ENCODE data around the gene NCBP2.

DNA sequence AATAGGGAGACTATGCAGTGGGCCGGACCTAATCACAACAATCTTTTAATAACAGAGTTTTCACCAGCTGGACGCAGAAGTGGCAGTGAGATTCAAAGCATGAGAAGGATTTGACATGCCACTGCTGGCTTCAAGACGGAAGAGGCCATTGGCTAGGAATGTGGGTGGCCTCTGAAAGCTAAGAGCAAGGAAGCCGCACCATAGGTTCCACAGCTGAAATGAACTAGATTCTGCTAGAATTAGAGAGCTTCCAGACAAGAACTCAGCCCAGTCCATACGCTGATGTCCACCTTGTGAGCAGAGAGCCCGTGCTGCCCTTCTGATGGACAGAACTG lies 6.9 kb upstream of the NCBP2 start:
- TF ChIP-seq CTCF (conservative IDR thresholded peaks at IDR 0.05; ENCODE audit: low read depth in 2 of 2) = no peak
- TF ChIP-seq EZH2phosphoT487 (IDR thresholded peaks at IDR 0.05; ENCODE audit: unreplicated experiment) = no peak
- no peak for TF ChIP-seq POLR2AphosphoS5 (IDR thresholded peaks at IDR 0.05; ENCODE audit: low read depth)
- no peak for TF ChIP-seq CREB1 (CRISPR knock-in tag; IDR thresholded peaks at IDR 0.05; ENCODE audit: low read depth)
- TF ChIP-seq EZH2 (IDR thresholded peaks at IDR 0.05; ENCODE audit: low read depth, unreplicated experiment) = no peak
- no peak for TF ChIP-seq ZNF114 (CRISPR knock-in tag; IDR thresholded peaks at IDR 0.05)
- TF ChIP-seq REST (IDR thresholded peaks at IDR 0.05; ENCODE audit: unreplicated experiment) = no peak
- TF ChIP-seq JUNB (IDR thresholded peaks at IDR 0.05; ENCODE audit: unreplicated experiment) = no peak
- no peak for TF ChIP-seq NANOG (IDR thresholded peaks at IDR 0.05; ENCODE audit: borderline replicate concordance)
- TF ChIP-seq, protein P1, sequence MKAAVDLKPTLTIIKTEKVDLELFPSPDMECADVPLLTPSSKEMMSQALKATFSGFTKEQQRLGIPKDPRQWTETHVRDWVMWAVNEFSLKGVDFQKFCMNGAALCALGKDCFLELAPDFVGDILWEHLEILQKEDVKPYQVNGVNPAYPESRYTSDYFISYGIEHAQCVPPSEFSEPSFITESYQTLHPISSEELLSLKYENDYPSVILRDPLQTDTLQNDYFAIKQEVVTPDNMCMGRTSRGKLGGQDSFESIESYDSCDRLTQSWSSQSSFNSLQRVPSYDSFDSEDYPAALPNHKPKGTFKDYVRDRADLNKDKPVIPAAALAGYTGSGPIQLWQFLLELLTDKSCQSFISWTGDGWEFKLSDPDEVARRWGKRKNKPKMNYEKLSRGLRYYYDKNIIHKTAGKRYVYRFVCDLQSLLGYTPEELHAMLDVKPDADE (IDR thresholded peaks at IDR 0.05) = no peak
- TF ChIP-seq, protein P2, sequence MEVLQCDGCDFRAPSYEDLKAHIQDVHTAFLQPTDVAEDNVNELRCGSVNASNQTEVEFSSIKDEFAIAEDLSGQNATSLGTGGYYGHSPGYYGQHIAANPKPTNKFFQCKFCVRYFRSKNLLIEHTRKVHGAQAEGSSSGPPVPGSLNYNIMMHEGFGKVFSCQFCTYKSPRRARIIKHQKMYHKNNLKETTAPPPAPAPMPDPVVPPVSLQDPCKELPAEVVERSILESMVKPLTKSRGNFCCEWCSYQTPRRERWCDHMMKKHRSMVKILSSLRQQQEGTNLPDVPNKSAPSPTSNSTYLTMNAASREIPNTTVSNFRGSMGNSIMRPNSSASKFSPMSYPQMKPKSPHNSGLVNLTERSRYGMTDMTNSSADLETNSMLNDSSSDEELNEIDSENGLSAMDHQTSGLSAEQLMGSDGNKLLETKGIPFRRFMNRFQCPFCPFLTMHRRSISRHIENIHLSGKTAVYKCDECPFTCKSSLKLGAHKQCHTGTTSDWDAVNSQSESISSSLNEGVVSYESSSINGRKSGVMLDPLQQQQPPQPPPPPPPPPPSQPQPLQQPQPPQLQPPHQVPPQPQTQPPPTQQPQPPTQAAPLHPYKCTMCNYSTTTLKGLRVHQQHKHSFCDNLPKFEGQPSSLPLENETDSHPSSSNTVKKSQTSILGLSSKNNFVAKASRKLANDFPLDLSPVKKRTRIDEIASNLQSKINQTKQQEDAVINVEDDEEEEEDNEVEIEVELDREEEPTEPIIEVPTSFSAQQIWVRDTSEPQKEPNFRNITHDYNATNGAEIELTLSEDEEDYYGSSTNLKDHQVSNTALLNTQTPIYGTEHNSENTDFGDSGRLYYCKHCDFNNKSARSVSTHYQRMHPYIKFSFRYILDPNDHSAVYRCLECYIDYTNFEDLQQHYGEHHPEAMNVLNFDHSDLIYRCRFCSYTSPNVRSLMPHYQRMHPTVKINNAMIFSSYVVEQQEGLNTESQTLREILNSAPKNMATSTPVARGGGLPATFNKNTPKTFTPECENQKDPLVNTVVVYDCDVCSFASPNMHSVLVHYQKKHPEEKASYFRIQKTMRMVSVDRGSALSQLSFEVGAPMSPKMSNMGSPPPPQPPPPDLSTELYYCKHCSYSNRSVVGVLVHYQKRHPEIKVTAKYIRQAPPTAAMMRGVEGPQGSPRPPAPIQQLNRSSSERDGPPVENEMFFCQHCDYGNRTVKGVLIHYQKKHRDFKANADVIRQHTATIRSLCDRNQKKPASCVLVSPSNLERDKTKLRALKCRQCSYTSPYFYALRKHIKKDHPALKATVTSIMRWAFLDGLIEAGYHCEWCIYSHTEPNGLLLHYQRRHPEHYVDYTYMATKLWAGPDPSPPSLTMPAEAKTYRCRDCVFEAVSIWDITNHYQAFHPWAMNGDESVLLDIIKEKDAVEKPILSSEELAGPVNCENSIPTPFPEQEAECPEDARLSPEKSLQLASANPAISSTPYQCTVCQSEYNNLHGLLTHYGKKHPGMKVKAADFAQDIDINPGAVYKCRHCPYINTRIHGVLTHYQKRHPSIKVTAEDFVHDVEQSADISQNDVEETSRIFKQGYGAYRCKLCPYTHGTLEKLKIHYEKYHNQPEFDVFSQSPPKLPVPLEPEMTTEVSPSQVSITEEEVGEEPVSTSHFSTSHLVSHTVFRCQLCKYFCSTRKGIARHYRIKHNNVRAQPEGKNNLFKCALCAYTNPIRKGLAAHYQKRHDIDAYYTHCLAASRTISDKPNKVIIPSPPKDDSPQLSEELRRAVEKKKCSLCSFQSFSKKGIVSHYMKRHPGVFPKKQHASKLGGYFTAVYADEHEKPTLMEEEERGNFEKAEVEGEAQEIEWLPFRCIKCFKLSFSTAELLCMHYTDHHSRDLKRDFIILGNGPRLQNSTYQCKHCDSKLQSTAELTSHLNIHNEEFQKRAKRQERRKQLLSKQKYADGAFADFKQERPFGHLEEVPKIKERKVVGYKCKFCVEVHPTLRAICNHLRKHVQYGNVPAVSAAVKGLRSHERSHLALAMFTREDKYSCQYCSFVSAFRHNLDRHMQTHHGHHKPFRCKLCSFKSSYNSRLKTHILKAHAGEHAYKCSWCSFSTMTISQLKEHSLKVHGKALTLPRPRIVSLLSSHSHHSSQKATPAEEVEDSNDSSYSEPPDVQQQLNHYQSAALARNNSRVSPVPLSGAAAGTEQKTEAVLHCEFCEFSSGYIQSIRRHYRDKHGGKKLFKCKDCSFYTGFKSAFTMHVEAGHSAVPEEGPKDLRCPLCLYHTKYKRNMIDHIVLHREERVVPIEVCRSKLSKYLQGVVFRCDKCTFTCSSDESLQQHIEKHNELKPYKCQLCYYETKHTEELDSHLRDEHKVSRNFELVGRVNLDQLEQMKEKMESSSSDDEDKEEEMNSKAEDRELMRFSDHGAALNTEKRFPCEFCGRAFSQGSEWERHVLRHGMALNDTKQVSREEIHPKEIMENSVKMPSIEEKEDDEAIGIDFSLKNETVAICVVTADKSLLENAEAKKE (CRISPR knock-in tag; IDR thresholded peaks at IDR 0.05) = no peak

All from GM23338 (cell line).